Inflammatory macrophage treated with lipopolysaccharide for 1 hour (primary cell): ENCODE measurements around the gene ENOX2.
"Not testable (repeated sequence)": the region's sequence is repeated elsewhere in the genome, so short reads cannot be mapped to it uniquely, and the experiment has no call there.

Source experiments
- DNase-seq, 2 donors: peaks; one replicate each; pipeline ENCODE4 v3.0.0-alpha.2; 2020 to 2022

Gene ENOX2

DNA sequence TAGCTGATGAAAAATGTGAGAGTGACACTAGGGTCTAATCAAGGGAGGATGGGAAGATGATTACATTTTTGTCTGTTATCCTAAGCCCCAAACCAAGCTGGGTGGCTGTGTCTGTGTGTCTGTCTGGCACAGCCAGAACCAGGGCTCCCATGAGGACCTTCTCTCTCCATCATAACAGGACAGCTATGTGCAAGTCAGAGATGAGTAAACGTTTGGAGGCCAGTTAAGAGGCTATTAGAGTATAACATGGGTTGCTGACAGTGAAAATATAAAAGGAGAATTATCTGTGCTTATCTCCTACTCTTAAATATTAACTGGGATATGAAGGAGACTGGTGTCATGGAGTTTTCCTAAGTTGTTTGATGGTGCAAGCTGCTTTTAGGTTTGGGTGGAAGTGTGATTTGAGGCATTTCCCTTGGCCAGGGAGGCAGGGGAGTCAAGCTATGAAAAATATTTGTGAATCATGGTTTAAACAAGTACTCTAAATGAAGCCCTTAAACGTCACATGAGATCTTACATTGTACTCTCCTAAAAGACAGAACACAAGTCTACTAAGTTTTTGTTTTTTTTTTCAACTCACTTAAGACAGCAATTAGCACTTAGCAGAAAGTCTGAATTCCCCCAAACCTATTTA lies 156.2 kb downstream of the ENOX2 start:
- DNase-seq = no peak

DNA sequence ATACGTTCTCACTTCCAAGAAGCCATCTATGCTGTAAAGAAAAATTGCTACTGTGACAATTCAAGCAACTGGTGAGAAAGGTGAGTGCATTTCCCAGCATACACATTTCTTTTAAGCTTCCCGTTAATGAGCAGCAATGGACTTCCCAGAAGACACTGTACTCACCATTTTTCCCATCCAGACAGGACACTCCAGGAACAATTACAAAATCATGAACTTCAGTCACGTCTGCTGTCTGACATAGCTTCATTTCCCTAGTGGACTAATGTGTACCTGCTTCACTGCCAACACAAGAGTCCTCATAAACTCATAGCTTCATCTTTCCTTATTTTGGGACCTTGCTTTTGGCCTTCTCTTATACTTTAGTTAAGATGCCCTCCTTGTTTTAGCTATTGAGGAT lies 156.9 kb downstream of the ENOX2 start:
- DNase-seq = no peak

DNA sequence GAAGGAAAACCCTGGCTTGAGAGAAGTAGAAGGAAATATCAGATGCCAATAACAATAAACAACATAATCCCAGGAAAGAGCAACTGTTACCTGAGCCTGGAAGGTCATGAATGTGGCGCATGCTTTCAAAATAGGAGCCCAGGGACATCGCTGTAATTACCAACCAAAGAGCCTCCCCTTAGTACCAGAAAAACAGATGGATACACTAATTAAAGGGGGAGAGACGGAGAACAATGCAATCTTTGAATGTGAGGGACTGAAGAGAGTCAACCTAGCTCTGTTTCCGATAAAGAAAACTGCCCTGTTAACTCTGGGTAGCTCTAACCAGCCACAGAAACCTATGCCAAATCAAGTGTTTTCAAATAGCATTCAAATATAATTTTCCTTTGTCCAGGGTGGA lies 161.4 kb downstream of the ENOX2 start:
- DNase-seq = no peak

DNA sequence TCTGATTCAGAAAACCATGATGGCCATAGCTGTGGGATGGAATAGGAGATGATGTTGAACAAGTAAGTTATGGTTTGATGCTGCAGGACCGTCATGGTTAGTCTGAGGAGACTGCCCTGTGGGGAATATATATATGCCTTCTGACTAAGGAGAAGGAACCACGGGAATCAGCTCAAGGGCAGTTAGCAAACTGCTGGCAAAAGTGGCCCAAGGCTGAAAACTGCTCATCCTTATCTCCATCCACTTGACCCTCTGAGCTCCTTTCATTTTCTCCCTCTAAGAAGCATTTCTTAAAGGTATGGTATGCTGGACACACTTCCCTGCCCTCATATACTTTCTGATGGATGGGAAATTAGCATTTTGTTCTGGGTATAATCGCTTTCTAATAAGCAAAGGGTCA lies 161.9 kb downstream of the ENOX2 start:
- no peak for DNase-seq

DNA sequence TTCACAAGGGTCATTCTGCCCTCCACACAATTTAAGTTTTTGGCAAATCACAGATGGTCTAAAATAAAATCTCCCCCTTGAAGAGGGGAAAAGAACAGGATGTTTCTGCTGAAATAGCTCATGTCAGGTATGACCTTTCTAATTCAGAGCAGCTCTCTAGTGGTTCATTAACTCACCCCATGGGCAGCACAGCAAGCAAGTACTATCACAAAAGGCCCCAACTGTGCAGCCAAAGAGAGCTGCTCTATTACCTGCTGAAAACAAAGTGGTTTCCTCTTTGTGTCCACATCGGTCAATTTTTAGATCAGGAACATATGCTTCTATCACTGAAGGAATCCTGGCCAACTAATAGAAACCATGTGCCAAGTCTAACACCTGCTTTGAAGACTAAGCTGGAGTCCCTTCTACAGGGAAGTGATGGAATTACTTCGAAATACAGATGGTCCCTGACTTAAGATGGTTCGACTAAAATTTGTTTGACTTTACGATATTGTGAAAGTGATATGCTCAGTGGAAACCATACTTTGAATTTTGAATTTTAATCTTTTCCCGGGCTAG lies 164.3 kb downstream of the ENOX2 start:
- DNase-seq = no peak

DNA sequence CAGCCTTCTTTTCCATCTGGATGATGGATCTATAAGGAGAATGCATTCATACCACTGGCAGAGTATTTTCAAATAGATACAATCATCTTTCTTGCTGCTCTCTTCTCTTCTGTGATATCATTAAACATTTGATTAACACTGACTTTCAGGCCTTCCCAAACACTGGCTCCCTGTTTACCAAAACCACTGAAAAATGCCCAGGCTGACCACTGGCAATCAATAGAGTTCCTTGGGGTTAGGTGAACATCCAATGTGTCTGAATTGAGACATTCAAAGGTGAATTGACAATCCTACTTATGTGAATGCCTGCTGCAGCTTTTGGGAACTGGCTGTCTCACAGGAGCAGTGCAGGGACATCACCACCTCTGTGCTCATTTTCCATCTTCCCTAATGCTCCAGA lies 168.3 kb downstream of the ENOX2 start:
- no peak for DNase-seq

DNA sequence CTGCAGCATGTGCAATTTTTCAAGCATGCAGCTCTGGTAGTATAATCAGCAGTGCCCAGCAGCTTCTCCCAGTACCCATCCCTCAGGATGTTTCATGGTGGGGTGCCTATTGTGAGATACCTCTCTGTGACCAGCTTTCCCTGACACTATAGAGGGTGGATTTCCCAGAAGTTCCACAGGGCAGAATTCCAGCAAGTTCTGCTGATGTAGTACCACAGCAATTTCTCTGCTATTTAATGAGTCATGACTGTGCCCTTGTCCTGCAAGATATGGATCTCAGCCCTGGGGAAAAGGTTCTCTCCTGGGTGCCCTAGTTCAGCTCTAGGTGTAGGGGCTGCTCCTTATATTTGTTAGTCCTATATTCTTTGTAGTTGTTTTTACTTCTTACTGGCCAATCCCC lies 174.8 kb downstream of the ENOX2 start:
- DNase-seq = no peak

DNA sequence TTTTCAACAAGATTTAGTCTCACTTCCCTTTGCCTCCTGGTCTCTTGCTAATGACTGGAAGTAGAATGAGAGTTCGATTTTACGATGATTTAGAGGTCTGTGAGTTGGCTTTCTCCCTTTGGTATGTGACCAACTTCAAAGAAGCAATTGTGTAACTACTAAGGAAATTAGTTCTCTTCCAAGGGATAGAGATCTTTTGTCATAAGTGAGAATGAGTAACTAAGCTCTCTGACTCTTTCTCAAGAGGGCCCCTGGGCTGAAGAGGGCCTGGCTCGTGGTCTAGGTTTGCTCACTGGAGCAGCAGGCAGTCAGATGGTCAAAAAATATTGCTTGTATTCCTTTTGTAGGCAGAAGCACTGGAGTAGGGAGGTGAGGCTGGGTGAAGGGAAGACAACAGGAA lies 176.3 kb downstream of the ENOX2 start:
- DNase-seq = peak in 1 of 2 donors; percentile 0

DNA sequence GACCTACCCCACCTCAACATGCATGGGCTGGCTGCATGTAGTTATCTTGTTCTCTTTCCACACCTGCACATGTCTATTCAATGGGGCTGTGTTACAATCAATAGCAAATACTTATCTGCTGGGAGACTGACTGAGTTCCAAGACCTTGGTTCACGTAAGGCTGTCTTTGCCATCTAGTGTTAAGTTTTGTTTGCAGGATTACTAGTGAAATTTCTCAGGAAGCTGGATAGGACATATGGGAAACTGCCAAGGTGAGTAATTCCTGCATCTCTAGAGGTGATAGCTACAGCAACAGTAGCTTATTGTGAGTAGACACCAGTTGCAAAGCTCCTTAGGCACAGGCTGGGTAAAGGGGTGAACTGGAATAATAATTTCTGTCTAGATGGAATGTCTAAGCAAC lies 177.5 kb downstream of the ENOX2 start:
- DNase-seq = no peak

DNA sequence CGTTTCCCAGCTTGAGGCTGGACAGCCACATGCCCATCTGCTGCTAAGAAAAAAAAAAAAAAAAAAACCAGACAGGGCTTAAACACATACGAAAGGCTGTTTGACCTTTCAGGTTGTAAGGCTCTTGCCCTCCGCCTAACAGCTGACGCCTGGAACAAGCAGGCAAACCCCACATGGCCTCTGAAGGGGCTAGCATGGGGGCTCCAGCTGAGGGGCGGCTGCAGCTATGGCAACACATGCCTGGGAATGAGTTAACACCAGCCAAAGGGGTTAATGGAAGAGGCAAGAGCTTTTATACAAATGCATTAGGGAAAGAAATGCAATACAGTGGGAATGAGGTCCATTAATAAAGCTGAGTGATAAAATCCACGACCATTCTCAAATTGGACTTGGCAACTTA lies 183.6 kb downstream of the ENOX2 start:
- DNase-seq = no peak

DNA sequence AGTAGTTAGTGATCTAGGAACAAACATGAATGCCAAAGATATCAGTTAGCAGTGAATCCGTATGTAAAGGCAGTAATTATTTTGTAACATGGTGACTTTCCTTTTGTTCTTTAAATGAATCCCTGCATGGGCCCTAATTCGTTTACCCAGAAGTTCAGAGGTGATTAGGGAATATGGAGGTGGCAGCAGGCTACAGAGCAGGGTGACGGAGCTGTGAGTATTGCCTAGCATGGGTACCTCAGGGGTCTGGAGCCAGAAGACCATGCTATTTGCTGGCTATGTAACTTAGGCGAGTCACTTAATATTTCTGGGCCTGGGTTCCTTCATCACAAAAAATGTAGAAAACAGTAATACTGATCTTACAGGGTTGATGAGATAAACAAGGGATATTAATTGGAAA lies 184.9 kb downstream of the ENOX2 start:
- no peak for DNase-seq

DNA sequence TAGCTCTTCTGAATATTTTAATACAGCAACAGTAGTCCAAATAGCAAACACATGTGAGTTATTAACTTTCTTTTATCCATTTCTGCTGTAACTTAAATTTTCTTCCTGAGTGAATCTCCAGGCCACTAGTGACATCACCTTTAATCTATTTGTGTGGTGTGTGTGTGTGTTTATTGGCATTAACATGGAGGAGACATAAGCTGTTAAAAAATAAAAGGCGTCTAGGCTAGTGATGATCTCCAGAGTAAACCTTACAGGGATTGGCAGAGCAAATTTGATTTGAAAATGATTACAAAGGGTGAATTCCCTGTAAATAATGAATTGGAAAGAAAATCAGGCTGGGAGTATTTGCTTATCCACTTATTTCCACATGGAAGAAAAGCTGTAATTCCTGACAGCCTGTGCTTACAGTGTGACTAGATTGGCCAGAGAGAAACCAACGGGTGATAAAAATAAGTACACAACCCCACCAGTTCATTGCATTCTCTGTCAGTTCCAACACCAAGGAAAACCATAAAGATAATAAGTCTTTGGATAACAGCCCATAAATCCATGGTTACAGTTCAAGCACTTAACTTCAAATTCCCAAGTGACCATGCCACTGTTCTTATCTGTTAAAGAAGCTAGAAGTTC lies 186.1 kb downstream of the ENOX2 start:
- no peak for DNase-seq

DNA sequence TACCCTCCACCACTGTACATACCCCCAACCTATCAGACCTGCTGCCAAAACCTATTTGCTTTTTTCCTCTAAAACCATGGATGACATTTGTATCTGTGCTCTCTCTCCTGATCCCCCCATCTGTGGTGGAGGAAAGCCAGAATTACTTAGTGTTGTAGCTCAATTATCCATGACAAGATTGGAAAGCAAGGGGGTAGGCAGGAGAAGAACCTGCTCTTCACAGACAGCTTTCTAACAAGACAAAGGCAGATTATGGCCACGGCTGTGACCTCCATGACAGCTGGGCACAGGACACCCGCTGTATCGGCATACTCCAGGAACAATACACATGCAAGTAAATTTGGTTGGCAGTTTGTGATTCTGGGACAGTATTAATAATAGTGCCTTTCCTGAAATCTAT lies 186.7 kb downstream of the ENOX2 start:
- no peak for DNase-seq

DNA sequence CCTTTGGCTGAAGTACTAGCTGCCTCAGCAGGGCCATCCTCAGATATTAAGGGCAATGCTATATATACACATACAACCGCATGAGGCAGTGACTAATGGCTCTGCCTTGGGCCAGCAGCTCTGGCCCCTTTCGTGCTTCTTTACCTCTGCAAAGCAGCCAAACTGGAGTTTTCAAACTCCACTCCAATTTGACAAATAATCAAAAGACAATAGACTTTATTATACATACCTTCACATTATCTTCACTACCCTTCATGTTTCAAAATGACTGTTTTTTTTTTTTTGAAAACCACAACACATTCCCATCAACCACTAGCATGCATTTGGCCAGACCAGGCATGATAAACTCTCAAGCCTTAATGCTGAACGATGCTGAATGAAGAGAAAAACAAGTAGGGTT lies 187.7 kb downstream of the ENOX2 start:
- no peak for DNase-seq

DNA sequence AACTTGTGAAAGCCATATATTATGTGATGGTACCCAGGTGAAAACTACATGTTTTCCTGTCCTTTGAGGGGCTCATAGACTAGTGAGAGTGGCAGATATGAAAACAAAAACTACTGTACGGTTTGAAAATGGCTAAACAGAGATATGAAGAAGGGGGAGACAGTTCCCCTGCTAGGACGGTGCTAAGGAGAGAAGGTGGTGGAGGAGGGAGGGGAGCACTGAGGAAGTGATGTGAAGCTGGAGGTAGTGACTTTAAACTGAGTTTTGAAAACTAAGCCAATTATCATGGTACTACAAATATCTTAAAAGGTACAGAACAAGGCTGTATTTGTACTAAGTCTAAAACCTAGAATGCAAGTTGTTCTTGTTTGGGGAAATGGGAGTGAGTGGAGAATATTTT lies 188.3 kb downstream of the ENOX2 start:
- no peak for DNase-seq

DNA sequence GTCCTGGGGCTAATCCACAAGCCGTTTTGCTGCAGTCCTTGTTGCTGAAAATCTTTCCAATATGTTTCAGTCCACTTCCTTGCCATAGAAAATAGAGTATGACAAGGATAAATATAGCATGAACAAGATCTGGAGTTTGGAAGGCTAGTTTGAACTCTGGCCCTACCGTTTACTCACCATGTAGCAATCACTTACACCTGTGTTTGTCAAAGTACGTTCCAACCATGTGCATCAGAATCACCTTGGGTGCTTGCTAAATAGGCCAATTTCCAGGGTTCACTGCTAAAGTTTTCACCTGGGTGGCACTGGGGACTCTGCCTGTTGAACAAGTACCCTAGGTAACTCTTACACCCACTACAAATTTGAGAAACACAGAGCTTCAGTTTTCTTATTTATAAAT lies 188.9 kb downstream of the ENOX2 start:
- DNase-seq = no peak

DNA sequence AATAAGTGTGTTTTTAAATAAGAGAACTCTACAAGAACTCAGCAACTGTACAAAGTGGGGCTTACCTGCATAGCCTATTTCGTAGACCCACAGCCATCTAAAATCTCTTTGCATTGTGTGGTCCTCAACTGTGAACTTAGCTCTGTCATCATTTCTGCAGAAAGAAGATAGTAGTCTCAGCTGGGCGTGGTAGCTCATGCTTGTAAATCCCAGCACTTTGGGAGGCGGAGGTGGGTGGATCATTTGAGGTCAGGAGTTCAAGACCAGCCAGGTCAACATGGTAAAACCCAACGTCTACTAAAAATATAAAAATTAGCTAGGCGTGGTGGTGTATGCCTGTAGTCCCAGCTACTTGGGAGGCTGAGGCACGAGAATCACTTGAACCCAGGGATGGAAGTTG lies 193.8 kb downstream of the ENOX2 start:
- not testable (repeated sequence) for DNase-seq

DNA sequence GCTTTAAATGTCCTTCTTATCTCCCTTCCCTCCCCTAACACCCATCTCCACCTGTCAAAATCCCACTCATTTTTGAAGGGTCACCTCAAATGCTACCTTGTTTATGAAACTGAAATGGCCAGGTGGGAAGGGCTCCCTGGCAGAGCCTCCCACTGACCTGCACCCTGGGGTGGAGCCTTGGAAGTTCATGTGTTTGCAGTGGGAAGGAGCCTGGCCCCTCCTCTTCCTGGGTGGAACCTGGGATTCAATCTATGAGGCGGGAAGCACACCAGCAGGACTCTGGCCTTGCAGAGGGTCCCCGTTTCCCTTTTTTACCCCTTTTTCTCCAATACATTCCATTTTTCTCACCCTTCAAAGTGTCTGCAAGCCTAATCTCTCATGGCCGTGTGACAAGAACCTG lies 197.4 kb downstream of the ENOX2 start:
- no peak for DNase-seq

DNA sequence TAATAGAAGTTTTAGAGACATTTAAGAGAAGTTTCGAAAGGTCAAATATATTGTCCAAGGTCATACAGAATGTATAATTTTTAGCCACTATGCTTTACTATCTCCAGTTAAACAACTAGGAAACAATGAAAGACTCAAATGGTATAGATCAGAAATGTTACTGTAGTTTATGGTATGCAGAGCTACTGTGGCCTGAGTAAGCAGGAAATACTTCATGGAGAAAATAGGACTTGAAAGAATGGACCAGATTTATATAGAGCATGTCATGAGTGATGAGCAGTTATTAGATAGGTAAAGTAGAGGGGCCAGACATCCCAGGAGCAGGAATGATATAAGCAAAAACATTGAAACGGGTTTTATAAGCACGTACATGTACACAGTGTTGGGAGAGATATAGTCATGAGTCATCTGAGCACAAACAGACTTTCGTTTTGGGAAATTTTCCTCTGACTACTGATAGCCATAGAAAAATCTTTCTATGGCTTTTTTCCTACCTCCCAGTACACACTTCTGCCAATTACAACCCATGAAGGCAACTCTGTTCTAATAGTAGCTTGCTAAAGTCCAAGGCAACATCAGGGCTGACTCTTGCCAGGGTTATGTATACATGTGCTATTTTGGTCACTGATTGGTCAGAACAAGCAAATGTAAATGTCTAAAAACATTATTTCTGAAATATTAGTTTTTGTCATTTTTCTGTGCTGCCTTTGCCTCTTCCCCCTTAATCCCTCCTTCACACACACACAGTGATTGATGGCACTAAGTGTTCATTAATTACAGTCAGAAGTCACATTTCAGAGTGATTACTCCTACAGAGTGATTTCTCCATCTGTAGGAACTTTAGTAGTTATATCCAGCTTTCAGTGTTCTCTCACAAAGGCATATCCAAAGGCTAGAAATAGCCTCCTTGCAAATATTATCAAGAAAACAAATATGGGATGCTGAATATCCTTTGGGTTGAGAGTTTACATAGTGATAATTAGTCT lies 198.7 kb downstream of the ENOX2 start:
- DNase-seq = no peak

DNA sequence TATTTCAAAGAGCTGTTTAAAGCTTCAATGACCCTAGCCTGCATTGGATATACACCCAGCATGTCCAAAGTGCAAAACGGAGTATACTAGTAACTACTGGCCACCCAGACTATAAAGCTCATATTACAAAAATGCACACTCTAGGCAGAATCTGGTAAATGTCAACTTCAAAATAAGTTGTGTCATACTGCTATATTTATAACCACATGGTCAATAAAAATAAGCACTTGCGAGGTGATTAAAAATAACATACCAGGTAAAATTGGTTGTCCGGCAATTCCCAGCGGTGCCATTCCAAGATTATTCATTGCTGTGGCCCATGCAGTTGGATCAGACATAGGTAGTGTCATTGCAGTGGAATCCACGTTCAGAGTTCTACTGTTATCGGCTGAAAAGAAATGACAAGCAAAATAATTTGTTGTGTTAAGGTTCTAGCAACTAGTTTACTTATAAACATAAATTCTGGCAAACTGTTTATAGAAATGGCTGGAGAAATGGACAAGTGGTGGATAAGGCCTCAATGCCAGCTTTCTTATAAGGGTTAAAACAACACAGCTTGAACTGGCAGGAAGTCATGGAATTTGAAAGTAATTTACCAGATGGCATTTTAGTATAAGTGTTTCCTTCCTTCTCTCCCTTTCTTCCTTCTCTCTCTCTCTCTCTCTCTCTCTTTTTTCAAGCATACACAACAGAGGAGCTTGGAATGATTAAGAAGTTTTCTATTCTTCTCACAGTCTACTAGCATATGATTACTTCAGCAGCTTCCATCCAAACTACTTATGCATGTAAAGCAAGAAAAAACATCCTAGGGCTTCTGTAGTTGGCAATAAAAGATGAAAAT lies 199.9 kb downstream of the ENOX2 start:
- DNase-seq = no peak

DNA sequence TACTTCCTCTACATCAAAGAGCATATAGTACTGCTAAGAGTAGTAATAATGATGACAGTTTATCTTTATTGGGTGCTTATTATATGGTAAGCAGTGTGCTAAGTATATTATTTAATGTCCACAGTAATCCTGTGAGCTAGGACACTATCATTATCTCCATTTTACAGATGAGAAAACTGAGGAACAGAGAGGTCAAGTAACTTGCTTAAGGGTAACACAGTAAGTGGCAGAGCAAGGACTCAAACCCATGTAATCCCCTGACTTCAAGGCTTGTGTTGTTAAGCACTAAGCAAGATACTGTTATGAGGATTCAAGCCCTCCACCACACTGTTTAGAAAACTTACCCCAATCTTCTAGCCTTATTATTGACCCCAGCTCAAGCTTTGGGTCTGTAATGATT lies 202.4 kb downstream of the ENOX2 start:
- DNase-seq = no peak

DNA sequence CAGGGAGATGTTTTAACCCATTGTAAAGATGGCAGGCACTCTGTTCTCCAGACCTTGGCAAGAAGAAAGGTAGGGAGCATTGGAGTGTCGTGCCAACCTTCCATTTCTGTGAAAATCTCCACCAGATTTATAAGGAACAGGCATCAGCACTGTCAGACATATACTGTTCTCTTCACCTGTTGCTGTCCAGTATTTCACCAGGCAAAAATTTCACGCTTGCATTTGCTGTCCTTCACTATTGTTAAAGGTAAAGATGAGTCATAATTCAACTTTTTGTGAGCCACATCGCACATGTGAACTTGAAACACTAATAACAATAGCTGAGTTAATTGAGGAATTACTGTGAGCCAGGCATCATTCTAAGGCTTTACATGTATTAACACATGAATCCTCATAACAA lies 203.4 kb downstream of the ENOX2 start:
- no peak for DNase-seq

DNA sequence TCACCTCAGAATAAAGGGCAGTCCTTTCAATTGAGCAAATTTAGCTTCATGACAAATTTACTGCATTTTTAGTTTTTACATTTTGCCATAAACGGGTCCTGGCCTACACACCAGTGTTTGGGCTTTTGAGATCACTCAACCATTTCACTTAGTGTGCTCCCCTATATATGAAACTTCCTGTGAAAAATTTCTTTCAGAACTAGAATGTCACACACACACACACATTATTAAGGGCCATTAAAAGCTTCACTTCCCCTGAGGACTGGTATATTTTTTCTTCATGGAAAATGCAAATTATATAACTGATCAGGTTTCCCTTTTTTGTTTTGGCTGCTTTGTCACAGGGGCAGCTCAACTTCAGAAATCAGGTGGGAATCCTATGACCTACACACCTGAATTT lies 206.5 kb downstream of the ENOX2 start:
- DNase-seq = no peak
